EL (cell line): ENCODE data around the gene SLC38A3.
A peak's percentile ranks its signal among the peaks of the same experiment; 100 is the strongest.

Source experiments
- DNase-seq: peaks from one replicate; pipeline ENCODE4 v3.0.0-alpha.2; 2016

Gene SLC38A3

DNA sequence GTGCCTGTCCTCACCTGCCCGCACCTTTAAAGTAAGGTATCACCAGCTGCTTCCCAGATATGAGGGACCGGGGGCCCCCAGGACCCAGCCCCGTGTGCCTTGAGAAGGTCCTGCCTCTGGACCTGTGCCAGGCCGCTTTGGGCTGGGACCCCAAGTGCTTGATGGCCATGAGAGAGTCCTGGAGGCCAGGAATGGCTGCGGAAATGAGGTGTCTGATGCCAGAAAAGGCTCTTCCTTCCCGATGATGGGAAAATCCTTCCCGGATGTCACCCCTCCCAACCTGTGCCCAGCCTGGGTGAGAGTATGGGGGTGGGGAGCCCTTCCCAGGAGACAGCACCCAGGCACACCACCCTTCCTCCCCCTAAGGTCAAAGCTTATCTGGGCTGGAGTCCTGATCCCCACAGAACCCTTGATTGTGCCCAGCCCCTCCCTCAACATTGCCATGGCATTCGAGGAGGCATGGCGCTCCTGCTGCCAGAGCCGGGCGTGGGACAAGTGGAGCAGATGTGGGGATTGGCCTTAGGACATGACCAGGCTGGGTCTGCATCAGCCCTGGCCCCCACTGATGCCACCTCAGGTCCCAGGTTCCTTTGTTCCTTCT lies 35.7 kb upstream of the SLC38A3 start:
- DNase-seq = no peak

DNA sequence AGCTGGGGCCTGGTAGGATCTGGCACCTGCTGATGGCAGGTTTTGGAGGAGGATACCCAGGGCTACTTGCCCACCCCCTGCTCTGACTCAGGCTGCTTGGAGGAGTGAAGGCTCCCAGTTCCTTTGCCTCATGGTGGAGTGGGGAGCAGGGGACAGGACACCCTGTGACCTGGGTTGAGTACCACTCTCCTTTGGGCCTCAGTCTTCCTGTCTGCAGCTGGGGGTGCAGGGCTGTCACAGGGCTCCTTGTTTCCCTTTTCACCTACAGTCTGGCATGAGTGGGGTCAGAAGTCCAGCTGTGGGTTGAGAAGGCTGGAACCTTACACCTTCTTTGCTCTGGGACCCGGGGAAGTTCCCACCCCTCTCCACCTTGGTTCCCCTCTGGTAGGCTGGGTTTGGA lies 35.2 kb upstream of the SLC38A3 start:
- no peak for DNase-seq

DNA sequence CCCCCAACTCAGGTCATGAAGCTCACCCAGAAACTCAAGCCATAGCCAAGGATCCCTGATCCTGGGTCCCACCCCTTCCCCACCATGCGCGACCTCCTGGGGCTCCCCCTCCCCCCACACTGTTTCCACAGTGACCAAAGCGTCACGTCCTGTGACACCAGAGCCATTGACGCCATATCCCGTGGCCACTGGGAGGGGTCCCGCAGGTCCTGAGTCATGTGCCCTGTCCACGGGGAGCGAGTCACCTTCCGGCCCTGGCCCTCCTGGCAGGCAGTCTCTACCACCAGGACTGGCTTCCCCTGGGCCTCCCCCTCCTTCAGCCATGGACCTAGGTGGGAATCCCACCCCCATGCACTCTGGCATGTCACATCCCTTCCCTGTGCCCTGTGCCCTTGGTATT lies 34.4 kb upstream of the SLC38A3 start:
- peak; percentile 88 for DNase-seq

DNA sequence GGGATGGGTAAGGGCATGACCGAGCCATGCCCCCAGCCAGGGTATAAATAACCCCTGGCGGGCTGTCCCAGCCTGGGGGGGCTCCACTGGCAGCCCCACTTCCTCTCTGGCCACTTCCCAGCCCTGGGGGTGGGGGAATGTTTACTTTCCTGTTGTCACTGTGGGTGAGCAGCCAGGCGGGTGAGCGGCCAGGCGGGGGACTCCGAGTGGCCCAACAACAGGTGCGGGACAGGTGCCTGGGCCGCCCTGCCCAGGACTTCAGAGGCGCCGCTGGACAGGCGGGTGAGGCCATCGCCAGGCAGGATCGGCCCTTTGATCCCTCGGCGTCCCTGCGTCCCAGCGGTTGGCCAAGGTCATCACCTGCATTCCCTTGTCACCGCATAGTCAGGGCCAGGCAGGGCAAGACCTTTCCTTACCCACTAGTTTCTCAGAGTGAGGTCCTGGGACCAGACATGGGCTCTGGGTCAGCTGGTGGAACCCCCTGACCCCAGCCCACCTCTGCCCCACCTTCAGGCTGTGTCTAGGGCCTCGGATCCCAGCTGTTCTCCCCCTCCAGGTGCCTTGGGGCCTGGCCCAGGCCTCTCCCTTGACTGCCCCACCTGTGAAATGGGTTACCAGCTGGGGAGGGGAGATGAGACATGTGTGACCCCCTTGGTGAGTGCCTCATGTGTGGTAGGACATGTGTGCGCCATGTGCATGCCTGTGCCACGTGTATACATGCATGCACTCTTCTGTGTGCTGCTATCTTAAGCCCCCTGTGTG lies 33.4 kb upstream of the SLC38A3 start:
- no peak for DNase-seq

DNA sequence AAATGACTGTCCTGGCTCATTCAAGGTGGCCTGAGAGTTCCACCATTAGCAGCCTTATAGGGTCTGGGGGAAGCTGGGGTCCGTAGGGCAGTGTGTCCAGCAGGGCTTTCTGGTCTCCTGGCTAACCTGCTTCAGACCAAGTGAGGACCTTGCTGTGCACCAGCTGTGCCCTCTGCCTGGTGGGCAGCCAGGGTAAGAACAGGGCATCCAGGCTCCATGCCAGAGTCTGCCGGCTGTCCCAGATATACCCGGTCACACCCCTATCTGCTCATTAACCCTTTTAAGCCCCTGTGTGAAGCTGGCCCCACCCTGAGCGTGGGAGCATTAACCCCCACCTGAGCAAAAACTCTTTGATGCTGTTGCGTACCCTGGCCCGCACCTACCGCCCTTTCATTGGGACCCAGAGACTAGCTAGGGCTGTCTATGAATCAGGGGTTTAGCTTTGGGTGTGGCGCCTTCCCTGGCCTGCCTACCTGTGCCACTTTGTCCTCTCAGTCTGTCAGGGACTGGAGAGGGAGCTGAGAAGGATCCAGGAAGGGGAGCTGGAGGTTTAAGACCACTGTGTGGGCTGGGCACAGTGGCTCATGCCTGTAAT lies 32.3 kb upstream of the SLC38A3 start:
- DNase-seq = no peak

DNA sequence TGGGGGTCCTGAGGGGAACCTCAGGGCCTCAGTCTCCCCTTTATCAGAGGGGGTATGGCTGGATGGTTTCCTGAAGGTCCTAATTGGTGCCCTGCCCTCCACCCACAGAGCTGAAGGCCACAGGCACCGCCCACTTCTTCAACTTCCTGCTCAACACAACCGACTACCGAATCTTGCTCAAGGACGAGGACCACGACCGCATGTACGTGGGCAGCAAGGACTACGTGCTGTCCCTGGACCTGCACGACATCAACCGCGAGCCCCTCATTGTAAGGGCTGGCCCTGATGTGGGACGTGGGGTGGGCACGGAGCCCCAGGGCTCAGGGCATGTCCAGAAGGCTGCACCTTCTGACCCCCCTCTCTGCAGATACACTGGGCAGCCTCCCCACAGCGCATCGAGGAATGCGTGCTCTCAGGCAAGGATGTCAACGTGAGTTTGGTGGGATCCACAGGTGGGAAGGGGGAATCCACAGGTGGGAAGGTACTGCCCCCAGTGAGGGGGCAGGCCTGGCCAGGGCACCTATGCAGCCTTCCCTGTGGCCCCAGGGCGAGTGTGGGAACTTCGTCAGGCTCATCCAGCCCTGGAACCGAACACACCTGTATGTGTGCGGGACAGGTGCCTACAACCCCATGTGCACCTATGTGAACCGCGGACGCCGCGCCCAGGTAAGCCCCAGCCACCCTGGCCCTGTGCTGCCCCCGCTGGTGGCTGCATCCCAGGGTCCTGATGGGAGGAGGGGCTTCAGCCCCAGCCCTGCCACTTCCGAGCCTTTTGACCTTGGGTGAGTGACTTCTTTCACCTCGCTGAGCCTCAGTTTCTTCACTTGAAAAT lies 31.2 kb upstream of the SLC38A3 start:
- DNase-seq = no peak

DNA sequence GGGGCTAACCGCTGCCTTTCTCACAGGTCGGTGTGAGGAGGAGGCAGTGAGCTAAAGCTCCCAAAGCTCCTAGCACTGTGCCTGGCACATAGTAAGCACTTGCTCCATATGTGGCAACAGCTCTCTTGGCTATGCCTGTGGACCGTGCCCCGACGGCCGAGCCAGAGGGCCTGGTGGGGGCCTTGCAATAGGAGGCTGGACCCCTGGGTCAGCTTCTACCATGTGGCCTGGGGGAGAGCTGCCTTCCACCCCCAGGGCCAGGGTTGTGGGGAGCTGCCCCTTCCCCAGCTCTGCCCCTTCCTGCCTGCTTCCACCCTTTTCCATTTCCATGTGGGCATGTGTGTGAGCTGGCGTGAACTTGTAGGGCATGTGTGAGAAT lies 30.6 kb upstream of the SLC38A3 start:
- no peak for DNase-seq

DNA sequence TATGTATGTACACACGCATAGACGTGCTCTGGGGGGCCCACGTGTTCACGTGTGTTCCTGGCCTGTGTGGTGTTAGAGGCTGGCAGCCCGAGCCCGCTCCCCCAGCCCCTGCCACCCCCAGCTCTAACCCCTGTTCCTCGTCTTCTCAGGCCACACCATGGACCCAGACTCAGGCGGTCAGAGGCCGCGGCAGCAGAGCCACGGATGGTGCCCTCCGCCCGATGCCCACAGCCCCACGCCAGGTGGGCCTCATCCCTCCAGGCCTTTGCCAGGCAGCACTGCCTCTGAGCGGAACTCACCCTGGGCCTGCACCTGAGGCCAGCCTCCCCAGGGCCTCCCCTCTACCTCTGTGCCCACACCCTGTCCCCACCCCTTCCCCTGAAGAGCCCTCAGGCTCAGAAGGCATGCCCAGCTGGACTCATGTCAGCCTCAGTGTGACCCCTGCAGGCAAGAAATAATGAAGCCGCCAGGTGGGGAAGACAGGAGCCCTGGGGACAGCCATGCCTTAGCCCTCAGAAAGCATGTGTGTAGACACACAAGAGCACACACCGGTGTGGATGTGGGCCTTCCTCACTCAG lies 30.0 kb upstream of the SLC38A3 start:
- DNase-seq = no peak

DNA sequence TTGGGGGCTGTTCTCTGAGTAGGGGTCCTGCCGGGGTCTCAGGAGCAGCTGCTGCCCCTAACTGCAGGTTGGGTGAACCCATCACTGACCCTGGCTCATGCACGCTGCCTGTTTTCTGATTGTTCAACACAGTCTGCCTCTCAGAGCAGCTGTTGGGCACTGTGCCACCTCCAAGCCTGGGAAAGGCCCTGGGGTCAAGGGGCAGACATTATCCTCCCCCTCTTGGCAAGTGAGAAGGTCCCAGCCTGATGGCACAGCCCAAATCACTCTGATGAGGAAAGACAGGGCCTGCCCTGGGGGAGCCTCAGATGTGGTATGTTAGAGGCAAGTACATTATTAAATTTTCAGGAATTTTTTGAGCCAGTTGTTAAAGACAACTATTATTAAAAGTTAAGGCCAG lies 27.7 kb upstream of the SLC38A3 start:
- no peak for DNase-seq

DNA sequence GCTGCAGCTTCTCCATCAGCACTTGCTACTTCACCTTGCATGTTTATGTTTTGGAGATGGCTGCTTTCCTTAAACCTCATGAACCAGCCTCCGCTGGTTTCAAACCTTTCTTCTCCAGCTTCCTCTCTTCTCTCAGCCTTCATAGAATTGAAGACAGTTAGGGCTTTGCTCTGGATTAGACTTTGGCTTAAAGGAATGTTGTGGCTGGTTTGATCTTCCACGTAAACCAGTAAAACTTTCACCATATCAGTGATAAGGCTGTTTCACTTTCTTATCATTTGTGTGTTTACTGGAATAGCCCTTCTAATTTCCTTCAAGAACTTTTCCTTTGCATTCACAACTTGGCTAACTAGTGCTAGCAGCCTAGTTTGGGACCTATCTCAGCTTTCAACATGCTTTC lies 25.4 kb upstream of the SLC38A3 start:
- DNase-seq = no peak

DNA sequence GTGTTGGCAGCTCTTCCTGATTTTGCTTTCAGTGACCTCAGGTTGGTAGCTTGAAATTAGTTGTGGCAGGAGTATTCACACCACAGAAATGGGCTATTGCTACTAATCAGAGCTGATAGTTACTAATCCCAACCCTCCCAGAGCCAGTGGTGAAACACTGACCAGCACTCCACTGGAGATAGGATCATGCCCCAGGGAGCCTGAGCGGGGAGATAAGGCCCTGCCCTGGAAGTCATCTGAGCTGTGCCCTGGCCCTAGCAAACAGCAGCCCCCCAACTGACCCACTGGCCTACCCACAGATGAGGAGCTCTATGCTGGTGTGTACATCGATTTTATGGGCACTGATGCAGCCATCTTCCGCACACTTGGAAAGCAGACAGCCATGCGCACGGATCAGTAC lies 23.1 kb upstream of the SLC38A3 start:
- no peak for DNase-seq

DNA sequence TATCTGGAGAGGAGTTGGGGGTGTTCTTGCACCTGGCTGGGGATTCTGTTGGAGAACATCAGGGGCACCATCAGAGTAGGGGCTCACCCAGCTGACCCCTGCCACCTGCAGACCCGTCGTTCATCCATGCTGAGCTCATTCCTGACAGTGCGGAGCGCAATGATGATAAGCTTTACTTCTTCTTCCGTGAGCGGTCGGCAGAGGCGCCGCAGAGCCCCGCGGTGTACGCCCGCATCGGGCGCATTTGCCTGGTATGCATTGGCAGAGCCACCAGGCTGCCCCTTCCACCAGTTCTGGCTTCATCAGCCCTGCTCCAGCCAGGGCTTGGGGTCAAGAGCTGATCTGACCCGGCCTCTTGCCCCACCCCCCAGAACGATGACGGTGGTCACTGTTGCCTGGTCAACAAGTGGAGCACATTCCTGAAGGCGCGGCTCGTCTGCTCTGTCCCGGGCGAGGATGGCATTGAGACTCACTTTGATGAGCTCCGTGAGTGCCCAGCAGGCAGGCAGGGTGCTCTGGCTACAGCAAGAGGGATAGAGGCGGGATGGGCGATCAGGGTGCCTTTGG lies 22.5 kb upstream of the SLC38A3 start:
- no peak for DNase-seq

DNA sequence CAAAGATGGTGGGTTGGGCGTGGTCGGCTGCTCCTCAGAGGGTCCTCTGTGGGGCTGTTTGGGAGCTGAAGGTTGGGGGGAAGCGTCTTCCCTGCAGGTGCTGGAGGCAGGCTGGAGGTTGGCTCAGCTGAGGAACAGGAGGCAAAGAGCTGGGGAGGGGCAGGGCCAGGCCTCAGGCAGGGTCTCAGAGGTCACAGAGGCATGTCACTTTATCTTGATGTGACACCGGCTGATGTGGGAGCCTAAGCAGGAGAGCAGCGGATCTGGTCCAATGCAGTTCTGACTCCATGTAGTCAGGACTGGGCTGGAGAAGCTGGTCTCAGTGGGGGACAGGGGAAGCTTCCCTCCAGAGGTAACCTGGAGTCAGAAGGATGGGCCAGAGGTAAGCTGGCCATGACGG lies 21.3 kb upstream of the SLC38A3 start:
- DNase-seq = no peak

DNA sequence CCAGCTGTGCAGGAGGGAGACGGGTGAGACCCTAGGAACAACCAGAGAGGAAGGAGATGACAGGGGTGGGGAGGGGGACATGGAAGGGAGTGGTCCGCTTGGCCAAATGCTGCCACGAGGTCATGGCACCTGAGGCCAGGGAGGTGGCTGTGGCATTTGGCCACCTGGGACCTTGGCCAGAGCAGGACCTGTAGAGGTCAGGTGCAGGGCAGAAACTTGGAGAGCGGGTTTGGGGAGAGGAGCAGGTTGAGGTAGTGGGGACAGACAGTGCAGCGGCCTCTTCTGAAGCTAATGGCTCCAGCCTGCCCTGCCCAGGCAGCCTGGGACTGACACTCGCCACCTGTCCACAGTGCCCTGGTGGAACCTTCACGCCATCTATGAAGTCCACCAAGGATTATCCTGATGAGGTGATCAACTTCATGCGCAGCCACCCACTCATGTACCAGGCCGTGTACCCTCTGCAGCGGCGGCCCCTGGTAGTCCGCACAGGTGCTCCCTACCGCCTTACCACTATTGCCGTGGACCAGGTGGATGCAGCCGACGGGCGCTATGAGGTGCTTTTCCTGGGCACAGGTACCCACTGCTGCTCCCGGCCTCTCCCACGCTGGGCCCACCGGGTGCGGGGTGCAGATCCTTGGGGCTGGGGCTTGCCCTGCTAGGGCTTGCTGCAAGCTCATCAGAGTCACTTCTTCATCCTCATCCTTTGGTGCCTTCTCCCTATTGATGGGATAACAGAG lies 20.7 kb upstream of the SLC38A3 start:
- DNase-seq = no peak

DNA sequence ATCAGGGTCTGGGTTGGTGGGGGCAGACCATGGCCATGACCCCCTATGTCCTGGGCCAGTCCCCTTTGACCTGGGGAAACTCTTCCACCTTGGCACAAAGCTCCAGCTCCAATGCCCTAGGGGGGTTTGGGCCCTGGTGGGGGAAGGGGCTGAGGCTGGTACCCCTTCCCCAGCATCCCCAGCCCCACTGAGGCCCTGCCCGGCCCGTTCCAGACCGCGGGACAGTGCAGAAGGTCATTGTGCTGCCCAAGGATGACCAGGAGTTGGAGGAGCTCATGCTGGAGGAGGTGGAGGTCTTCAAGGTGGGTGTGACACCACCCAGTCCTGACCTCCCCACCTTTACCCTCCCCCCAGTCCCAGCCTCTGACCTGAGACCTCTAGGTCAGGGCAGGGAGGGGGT lies 19.8 kb upstream of the SLC38A3 start:
- no peak for DNase-seq

DNA sequence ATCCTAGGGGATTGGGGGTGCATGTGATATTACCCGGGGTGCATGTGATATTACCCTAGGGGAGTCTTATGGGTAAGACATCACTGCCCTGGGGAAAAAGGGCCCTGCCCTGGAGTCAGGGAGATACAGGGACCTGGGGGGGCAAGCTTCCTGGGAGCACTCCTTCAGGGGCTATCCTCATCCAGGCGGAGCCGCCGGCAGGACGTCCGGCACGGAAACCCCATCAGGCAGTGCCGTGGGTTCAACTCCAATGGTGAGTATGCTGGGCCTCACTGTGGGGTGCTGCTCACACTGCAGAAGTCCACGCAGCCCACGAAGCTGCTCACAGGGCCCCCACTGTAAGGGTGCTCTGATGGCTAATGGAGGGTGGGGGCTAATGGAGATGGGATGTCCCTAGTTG lies 19.0 kb upstream of the SLC38A3 start:
- DNase-seq = no peak

DNA sequence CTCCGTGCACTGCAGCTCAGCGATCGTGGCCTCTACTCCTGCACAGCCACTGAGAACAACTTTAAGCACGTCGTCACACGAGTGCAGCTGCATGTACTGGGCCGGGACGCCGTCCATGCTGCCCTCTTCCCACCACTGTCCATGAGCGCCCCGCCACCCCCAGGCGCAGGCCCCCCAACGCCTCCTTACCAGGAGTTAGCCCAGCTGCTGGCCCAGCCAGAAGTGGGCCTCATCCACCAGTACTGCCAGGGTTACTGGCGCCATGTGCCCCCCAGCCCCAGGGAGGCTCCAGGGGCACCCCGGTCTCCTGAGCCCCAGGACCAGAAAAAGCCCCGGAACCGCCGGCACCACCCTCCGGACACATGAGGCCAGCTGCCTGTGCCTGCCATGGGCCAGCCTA lies 17.3 kb upstream of the SLC38A3 start:
- DNase-seq = no peak

DNA sequence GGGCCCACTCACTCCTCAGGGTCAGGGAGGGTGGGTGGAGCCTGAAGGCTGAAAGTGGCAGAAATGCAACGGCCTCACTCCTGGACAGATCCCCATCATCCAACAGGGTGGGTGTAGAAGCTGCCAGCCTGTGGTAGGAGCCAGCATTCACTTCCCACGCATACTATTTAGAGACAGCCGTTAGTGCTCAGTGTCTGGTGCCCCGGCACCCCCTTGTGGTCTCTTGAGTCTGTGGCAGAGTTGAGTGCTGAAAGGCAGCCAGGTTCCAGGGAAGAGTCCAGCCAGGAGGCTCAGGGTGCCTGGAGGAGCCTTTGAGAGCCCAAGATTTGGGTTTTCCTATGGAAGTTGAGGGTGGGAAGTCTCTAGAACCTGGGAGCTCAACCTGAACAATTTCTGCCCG lies 15.8 kb upstream of the SLC38A3 start:
- peak; percentile 81 for DNase-seq

DNA sequence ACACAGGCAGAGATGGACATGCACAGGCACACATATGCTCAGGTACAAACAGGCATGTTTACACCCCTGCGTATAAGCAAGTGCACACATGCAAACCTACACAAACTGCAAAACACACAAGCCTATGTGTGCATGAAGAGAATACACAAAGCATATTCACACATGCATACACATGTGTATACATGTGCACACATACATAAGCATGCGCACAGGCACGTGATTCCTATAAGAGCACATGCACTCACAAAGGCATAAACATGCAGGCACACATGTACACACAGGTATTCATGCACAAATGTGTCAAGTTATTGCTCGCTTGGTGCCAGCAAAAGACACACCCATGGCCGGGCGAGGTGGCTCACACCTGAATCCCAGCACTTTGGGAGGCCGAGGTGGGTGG lies 15.1 kb upstream of the SLC38A3 start:
- no peak for DNase-seq

DNA sequence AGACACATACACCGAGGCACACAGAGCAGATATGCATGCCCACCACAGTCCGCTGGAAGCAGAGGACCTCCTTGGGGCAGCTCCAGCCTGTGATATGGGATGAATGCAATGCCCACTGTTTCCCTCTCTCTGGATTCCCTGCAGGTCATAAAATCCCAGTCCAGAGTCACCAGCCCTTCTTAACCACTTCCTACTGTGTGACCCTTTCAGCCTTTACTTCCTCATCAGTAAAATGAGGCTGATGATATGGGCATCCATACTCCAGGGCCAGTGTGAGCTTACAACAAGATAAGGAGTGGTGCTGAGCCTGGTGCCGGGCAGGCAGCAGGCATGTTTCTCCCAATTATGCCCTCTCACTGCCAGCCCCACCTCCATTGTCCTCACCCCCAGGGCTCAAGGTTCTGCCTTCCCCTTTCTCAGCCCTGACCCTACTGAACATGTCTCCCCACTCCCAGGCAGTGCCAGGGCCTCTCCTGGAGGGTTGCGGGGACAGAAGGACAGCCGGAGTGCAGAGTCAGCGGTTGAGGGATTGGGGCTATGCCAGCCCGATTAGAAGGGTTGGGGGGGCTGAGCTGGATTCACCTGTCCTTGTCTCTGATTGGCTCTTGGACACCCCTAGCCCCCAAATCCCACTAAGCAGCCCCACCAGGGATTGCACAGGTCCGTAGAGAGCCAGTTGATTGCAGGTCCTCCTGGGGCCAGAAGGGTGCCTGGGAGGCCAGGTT lies 14.0 kb upstream of the SLC38A3 start, which contains the start of gene GNAT1:
Gene GNAT1, plus strand, starts transcription at position 675 of the 725 bp plus-strand sequence. CDS start 116 bp downstream, outside the sequence.
- DNase-seq = no peak

DNA sequence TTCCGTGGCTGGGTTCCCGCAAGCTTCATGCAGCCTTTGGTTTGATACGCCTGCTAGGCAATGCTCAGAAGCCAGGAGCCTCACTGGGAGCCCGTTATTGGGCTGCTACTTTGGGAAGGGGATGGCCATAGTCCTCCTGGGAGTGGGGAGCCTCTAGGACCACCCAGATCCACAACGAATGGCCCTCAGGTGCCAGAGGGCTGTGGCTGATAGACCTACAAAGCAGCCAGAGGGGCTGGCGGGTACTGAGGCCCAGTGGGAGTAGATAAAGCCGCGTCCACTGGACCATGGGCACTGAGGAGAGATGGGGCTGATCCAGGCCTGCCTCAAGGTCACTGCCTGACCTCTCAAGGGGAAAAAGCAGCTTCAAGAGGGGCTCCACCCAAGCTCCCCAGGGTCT lies 12.9 kb upstream of the SLC38A3 start:
- DNase-seq = no peak
